ENCODE results near the gene SLC15A4.

DNA sequence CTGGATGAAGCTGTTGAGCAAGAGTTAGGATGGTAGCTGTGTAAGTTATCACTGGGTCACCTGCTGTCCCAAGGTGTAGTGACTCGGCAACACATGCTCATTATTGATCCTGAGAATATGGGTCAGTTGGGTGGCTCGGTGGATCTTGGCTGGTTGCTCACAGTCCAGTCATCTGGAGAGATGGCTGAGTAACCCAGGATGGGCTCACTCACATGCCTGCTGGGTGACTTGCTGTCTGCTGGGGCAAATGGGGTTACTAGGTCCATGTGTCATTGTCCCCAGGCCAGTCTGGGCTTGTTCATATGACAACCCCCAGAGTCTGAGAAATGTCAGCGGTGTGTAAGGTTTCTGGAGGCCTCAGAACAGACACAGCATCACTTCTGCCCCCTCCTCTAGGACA, 69.5 kb downstream of the SLC15A4 start:
- no peak for TF ChIP-seq POLR2AphosphoS5 (IDR thresholded peaks at IDR 0.05)
- TF ChIP-seq, protein P1, sequence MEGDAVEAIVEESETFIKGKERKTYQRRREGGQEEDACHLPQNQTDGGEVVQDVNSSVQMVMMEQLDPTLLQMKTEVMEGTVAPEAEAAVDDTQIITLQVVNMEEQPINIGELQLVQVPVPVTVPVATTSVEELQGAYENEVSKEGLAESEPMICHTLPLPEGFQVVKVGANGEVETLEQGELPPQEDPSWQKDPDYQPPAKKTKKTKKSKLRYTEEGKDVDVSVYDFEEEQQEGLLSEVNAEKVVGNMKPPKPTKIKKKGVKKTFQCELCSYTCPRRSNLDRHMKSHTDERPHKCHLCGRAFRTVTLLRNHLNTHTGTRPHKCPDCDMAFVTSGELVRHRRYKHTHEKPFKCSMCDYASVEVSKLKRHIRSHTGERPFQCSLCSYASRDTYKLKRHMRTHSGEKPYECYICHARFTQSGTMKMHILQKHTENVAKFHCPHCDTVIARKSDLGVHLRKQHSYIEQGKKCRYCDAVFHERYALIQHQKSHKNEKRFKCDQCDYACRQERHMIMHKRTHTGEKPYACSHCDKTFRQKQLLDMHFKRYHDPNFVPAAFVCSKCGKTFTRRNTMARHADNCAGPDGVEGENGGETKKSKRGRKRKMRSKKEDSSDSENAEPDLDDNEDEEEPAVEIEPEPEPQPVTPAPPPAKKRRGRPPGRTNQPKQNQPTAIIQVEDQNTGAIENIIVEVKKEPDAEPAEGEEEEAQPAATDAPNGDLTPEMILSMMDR (IDR thresholded peaks at IDR 0.05) = no peak
